Measurements from ENCODE around the gene TMEM183A. TPM values are rescaled to one million over a fixed set of nuclear protein-coding genes. Genes with fewer than 3 reads are reported as not detected.

The TMEM183A gene
- total RNA-seq, 1 experiment from 2014 or later = 104 TPM

DNA sequence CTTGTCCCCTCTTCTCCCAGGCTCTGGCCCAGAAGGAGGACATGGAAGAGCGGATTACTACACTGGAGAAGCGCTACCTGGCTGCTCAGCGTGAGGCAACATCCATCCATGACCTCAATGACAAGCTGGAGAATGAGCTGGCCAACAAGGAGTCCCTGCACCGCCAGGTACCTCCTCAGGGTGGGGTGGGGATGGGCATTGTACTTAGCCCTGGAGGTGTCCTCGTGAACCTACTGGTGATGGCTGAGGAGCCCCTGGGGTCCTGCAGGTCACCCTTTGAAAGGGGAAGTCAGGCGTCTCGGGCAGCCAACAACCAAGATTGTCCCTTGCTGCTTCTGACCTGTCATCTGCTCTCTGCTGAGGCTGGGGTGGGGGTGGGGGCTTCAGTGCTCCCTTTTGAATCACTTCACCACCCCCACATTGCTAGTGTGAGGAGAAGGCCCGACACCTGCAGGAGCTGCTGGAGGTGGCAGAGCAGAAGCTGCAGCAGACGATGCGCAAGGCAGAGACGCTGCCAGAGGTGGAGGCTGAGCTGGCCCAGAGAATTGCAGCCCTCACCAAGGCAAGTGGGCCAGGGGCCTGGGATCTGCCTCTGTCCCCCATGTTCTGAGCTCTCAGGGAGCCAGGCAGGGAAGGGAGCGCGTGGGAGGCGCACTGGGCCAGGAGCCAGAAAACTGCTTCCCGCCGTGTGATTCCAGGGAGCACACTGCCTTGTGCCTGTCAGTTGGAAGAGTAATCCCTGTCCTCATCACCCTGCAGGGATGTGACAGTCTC lies 38.8 kb downstream of the TMEM183A start:
- ChIA-PET POLR2A (interaction anchor here (0.7 to 2.2 kb wide), 6 partner anchors 9 to 260 kb away, joined by 3 to 6 read pairs (median 3); no protein-coding TSS in a partner anchor), CTCF (interaction anchor here (0.6 to 22.1 kb wide), 8 partner anchors 15 to 221 kb away, joined by 3 to 702 read pairs (median 165); partner anchors contain the start of gene MYBPH)
- no TSS peak for BruUV-seq (replicated peaks)
- no peak overlapping the region for H3K27ac Mint-ChIP-seq (ENCODE audit: low read depth, unreplicated experiment)
- peak; percentile 71 for DNase-seq (ENCODE audit: unreplicated experiment)
- intact Hi-C loops (cut with micrococcal nuclease) = no loop called here
- no peaks in the 10 kb centered on the region for H3K9me3 Mint-ChIP-seq (ENCODE audit: unreplicated experiment)
- H3K4me3 Mint-ChIP-seq (ENCODE audit: unreplicated experiment) = no peak overlapping the region
- no peaks in the 10 kb centered on the region for H3K36me3 Mint-ChIP-seq (ENCODE audit: insufficient read depth, unreplicated experiment)
- TF ChIP-seq, protein P1, sequence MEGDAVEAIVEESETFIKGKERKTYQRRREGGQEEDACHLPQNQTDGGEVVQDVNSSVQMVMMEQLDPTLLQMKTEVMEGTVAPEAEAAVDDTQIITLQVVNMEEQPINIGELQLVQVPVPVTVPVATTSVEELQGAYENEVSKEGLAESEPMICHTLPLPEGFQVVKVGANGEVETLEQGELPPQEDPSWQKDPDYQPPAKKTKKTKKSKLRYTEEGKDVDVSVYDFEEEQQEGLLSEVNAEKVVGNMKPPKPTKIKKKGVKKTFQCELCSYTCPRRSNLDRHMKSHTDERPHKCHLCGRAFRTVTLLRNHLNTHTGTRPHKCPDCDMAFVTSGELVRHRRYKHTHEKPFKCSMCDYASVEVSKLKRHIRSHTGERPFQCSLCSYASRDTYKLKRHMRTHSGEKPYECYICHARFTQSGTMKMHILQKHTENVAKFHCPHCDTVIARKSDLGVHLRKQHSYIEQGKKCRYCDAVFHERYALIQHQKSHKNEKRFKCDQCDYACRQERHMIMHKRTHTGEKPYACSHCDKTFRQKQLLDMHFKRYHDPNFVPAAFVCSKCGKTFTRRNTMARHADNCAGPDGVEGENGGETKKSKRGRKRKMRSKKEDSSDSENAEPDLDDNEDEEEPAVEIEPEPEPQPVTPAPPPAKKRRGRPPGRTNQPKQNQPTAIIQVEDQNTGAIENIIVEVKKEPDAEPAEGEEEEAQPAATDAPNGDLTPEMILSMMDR (IDR thresholded peaks at IDR 0.05; ENCODE audit: unreplicated experiment) = no peak
- no peaks in the 10 kb centered on the region for H3K27me3 Mint-ChIP-seq (ENCODE audit: insufficient read depth, unreplicated experiment)
- H3K4me1 Mint-ChIP-seq (ENCODE audit: insufficient read depth, unreplicated experiment) = peaks cover 13% of the 10 kb centered on the region

DNA sequence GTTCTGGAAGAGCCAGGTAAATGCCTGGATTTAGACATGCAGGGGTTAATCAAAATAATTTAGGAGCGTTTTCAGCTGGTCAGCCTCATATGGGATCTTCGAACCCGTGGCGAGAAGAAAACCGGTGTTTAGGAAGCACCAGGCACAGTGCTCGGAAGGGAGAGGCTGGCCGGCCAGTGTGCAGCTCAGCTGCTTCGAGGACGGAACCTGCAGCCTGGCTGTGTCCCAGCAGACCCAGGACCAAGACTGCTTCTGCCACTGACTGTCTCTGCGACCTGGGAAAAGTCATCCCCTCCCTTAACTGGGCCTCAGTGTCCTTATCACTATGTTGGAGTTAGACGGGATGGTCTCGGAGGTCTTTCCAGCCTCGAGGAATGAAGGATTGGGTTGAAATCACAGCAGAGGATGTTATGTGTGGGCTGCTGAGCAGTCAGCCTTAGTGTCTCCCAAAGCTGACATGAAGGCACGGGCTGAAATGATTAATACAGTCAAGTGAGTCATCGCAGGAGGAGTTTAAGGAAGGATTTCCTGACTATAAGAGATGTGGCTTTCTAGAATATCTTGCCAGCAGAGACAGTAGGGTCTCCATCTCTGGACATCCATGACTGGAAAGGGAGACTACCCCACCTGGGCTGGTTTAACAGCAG lies 39.9 kb downstream of the TMEM183A start:
- peaks cover 13% of the 10 kb centered on the region for H3K4me1 Mint-ChIP-seq (ENCODE audit: insufficient read depth, unreplicated experiment)
- peak; percentile 93 for DNase-seq (ENCODE audit: unreplicated experiment)
- no peaks in the 10 kb centered on the region for H3K36me3 Mint-ChIP-seq (ENCODE audit: insufficient read depth, unreplicated experiment)
- H3K27me3 Mint-ChIP-seq (ENCODE audit: insufficient read depth, unreplicated experiment) = no peaks in the 10 kb centered on the region
- intact Hi-C loops (cut with micrococcal nuclease) = no loop called here
- H3K9me3 Mint-ChIP-seq (ENCODE audit: unreplicated experiment) = no peaks in the 10 kb centered on the region
- no TSS peak for BruUV-seq (replicated peaks)
- no peak overlapping the region for H3K4me3 Mint-ChIP-seq (ENCODE audit: unreplicated experiment)
- TF ChIP-seq, protein P1 (IDR thresholded peaks at IDR 0.05; ENCODE audit: unreplicated experiment) = no peak
- ChIA-PET CTCF (interaction anchor here (0.6 to 22.1 kb wide), 10 partner anchors 8 to 294 kb away, joined by 3 to 702 read pairs (median 4); partner anchors contain the start of gene MYBPH), POLR2A (interaction anchor here (0.6 to 2.2 kb wide), 5 partner anchors 7 to 259 kb away, joined by 3 to 6 read pairs (median 3); no protein-coding TSS in a partner anchor)
- no peak overlapping the region for H3K27ac Mint-ChIP-seq (ENCODE audit: low read depth, unreplicated experiment)

DNA sequence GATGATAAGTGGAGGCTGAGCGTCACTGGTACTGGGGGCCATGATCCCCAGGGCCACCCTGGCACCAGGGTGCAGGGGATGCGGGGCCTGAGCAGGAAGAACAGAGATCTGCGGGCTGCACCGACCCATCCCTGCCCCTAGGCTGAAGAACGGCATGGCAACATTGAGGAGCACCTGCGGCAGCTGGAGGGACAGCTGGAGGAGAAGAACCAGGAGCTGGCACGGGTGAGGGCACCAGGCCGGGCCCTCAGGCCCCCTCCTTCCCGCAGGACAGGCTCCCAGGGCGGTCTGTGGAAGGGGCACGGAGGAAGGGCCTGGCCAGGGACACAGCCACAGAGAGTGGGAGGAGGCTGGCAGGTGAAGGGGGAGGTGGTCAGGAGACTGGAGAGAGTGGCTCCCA lies 40.9 kb downstream of the TMEM183A start:
- POLR2A ChIA-PET = interaction anchor here (0.6 to 2.2 kb wide), 3 partner anchors 9 to 168 kb away, joined by 3 to 5 read pairs (median 3); no protein-coding TSS in a partner anchor
- TF ChIP-seq, protein P1 (IDR thresholded peaks at IDR 0.05; ENCODE audit: unreplicated experiment) = peak; percentile 13
- Mint-ChIP-seq H3K36me3 (ENCODE audit: insufficient read depth, unreplicated experiment) (no peaks in the 10 kb centered on the region), H3K27me3 (ENCODE audit: insufficient read depth, unreplicated experiment) (no peaks in the 10 kb centered on the region), H3K4me3 (ENCODE audit: unreplicated experiment) (no peak overlapping the region), H3K9me3 (ENCODE audit: unreplicated experiment) (no peaks in the 10 kb centered on the region), H3K4me1 (ENCODE audit: insufficient read depth, unreplicated experiment) (peaks cover 13% of the 10 kb centered on the region), H3K27ac (ENCODE audit: low read depth, unreplicated experiment) (no peak overlapping the region)
- CTCF ChIA-PET = interaction anchor here (0.6 to 22.1 kb wide), 7 partner anchors 8 to 329 kb away, joined by 3 to 702 read pairs (median 5); partner anchors contain the start of gene MYBPH
- intact Hi-C loops (cut with micrococcal nuclease) = no loop called here
- DNase-seq (ENCODE audit: unreplicated experiment) = no peak
- BruUV-seq (replicated peaks) = no TSS peak

DNA sequence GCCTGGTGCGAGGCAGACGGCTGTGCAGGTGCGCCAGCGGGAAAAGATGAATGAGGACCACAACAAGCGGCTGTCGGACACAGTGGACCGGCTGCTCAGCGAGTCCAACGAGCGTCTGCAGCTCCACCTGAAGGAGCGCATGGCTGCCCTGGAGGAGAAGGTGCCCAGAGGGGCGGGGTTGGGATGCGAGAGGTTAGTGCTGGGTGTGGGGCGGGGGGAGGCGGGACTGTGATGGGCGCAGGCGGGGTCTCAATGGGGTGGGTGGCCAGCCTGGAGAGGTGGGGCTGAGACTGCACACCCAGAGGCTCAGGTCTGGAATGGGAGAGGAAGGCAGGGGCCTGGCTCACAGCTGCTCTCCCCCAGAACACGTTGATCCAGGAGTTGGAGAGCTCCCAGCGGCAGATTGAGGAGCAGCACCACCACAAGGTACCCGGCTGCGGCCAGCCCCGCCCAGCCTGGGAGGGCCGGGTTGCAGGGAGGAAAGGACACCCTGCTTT lies 41.4 kb downstream of the TMEM183A start:
- no peaks in the 10 kb centered on the region for H3K36me3 Mint-ChIP-seq (ENCODE audit: insufficient read depth, unreplicated experiment)
- ChIA-PET CTCF (interaction anchor here (0.9 to 22.1 kb wide), 5 partner anchors 9 to 224 kb away, joined by 3 to 702 read pairs (median 9); partner anchors contain the start of gene MYBPH), POLR2A (interaction anchor here (1.4 kb wide), 1 partner anchor 9 kb away, joined by 3 read pairs; no protein-coding TSS in a partner anchor)
- no peak overlapping the region for H3K27ac Mint-ChIP-seq (ENCODE audit: low read depth, unreplicated experiment)
- peaks cover 13% of the 10 kb centered on the region for H3K4me1 Mint-ChIP-seq (ENCODE audit: insufficient read depth, unreplicated experiment)
- DNase-seq (ENCODE audit: unreplicated experiment) = no peak
- H3K9me3 Mint-ChIP-seq (ENCODE audit: unreplicated experiment) = no peaks in the 10 kb centered on the region
- no peak overlapping the region for H3K4me3 Mint-ChIP-seq (ENCODE audit: unreplicated experiment)
- TF ChIP-seq, protein P1 (IDR thresholded peaks at IDR 0.05; ENCODE audit: unreplicated experiment) = no peak
- H3K27me3 Mint-ChIP-seq (ENCODE audit: insufficient read depth, unreplicated experiment) = no peaks in the 10 kb centered on the region
- BruUV-seq (replicated peaks) = no TSS peak
- intact Hi-C loops (cut with micrococcal nuclease) = no loop called here

Measured in MCF 10A (cell line).